ENCODE data around the gene VGF.

DNA sequence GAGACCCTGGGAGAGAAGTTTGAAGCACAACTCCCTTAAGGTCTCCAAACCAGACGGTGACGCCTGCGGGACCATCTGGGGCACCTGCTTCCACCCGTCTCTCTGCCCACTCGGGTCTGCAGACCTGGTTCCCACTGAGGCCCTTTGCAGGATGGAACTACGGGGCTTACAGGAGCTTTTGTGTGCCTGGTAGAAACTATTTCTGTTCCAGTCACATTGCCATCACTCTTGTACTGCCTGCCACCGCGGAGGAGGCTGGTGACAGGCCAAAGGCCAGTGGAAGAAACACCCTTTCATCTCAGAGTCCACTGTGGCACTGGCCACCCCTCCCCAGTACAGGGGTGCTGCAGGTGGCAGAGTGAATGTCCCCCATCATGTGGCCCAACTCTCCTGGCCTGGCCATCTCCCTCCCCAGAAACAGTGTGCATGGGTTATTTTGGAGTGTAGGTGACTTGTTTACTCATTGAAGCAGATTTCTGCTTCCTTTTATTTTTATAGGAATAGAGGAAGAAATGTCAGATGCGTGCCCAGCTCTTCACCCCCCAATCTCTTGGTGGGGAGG, 27.6 kb downstream of the VGF start:
- no peak for TF ChIP-seq POLR2A (IDR thresholded peaks at IDR 0.05; ENCODE audit: low read length)
- TF ChIP-seq GATA1 (IDR thresholded peaks at IDR 0.05; ENCODE audit: low read depth, low read length): no peak
